Dendritic cell treated with granulocyte-macrophage colony-stimulating factor and Interleukin-4, amounts not matched to agents 40 ng/mL and 50 ng/mL, for 4 days (primary cell): Measurements from ENCODE around the gene COBL.

Experiments
- H3K27ac Mint-ChIP-seq: one replicate; pipeline ENCODE4 v1.8.0; 2022; ENCODE audit warnings: mild to moderate bottlenecking, mixed read lengths
- H3K27me3 Mint-ChIP-seq: one replicate; pipeline ENCODE4 v1.8.0; 2022; ENCODE audit warnings: mild to moderate bottlenecking, mixed read lengths
- H3K36me3 Mint-ChIP-seq: one replicate; pipeline ENCODE4 v1.8.0; 2022; ENCODE audit warnings: low read depth, mixed read lengths
- H3K4me1 Mint-ChIP-seq: one replicate; pipeline ENCODE4 v1.8.0; 2022; ENCODE audit warnings: low read depth, mixed read lengths
- H3K4me3 Mint-ChIP-seq: one replicate; pipeline ENCODE4 v1.8.0; 2022; ENCODE audit warnings: mild to moderate bottlenecking, moderate library complexity, mixed read lengths
- H3K9me3 Mint-ChIP-seq: one replicate; pipeline ENCODE4 v1.8.0; 2022; ENCODE audit warnings: mixed read lengths
- intact Hi-C: fragments of 100-400 bp; cut with micrococcal nuclease; formaldehyde crosslinking; loops from one replicate; pipeline ENCODE4 v1.15.0; 2022

The COBL gene

DNA sequence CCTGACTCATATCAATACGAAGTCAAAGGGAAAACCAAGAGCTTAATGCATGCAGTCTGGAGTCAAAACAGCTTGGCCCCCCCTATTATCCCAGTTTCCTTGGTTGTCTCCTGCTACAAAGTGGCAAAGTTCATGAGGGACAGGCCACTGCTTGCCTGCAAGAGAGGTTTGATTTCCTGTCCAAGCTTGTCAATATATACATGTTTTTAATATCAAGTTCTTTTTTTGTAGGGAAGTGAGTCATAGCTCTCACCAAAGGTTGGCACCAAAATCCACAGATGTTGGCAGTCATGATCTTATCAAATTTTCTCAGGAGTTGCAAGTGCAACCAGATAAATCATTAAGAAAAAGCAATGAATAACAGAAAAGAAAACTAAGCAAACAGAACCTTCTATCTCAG lies 176.8 kb downstream of the COBL start:
- Mint-ChIP-seq H3K27ac (no peak overlapping the region), H3K4me3 (no peak overlapping the region), H3K9me3 (no peaks in the 10 kb centered on the region), H3K36me3 (no peaks in the 10 kb centered on the region), H3K4me1 (no peaks in the 10 kb centered on the region), H3K27me3 (peaks cover 2% of the 10 kb centered on the region)
- intact Hi-C loops = no loop called here

DNA sequence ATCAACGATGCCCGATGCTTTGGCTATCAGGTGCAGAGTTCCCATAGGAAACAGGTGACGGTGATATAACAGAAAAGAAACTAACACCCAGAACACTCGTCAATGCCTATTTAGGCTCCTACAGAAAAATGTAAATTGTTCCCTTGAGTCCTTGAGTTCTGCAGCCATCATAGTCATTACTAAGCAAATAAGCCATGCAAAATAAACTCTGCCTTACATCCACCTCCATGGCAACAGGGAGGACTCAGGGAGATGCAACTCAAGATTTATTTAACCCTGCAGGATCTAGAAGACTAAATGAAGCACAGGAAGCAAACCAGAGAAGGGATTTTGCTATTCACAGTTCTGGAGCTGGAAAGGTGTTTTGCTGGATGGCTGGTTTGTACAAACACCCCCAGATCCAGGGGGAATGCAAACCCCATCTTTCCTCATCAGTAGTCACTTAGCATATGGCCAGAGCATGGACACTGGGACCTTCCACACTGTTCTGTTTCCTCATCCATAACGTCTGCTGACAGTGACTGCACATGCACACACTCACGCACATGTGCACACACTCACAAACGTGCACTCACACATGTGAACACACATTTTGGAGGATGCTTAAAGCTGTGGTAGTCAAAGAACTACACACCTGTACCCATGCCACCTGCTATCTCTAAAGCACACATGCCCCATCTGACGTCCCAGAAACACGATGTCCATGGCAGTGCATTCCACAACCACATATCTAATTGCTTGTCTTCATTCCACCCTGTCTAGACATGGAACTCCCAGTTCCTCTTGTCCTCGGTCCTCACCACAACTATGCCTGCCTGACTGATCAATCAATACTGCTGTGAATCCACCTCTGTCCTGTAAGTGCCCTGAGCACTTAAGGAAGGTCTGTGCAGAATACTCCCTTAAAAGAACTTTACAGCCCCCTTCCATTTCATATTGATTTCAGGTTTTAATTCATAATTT lies 178.2 kb downstream of the COBL start:
- no peak overlapping the region for H3K27ac Mint-ChIP-seq
- H3K9me3 Mint-ChIP-seq = no peaks in the 10 kb centered on the region
- H3K4me1 Mint-ChIP-seq = no peaks in the 10 kb centered on the region
- intact Hi-C loops = no loop called here
- H3K36me3 Mint-ChIP-seq = no peaks in the 10 kb centered on the region
- no peak overlapping the region for H3K4me3 Mint-ChIP-seq
- peaks cover 2% of the 10 kb centered on the region for H3K27me3 Mint-ChIP-seq

DNA sequence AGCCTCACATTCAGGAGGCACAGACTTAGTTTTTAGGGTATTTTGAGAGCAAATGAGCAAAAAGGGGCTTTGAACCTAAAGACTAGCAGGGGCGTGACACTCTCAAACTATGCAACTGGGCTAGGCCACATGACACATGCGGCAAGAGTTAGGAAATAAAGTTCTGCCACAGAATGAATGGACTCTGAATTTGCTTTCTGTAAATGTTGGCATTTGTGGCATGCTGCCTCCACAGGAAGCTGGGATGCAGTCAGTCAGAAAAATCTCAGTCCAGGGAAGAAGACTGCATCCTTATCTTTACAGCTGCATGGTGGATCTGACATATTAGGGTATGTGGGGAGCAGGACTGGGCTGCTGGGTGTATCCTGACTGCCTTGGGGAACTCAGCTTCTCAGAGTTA lies 181.0 kb downstream of the COBL start:
- Mint-ChIP-seq H3K27me3 (no peaks in the 10 kb centered on the region), H3K36me3 (no peaks in the 10 kb centered on the region), H3K4me1 (no peaks in the 10 kb centered on the region), H3K9me3 (peaks cover 6% of the 10 kb centered on the region), H3K4me3 (no peak overlapping the region), H3K27ac (no peak overlapping the region)
- intact Hi-C loops = no loop called here

DNA sequence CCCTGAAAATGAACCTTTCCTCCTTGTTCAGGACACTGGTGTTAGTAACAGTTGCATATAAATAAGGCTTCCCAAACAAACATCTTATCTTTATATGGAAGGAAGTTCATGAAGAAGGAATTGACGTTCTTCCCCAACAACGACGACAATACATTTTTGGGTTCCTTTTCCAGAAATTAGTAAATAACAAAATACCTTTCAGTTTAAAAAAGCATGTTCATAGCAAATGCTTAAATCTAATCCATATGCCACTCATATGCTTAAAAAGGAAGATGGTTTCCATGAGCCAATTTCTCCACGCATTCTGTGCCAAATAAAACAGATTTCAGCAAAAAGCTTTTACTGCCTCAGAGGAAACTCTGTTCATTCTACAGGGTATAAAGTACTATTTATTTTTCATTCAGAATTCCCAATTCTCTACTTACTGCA lies 182.6 kb downstream of the COBL start:
- no peaks in the 10 kb centered on the region for H3K27me3 Mint-ChIP-seq

DNA sequence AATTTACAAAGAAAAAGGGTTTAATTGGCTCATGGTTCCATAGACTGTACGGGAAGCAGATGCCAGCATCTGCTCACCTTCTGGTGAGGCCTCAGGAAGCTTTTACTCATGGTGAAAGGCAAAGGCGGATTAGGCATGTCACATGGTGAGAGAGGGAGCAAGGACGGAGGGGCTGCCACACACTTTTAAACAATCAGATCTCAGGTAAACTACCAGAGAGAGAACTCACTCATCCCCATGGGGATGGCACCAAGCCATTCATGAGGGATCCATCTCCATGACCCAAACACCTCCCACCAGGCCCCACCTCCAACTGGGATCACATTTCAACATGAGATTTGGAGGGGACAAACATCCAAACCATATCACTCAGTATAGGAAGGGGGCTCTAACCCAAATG lies 183.9 kb downstream of the COBL start:
- H3K4me1 Mint-ChIP-seq = no peaks in the 10 kb centered on the region
- H3K36me3 Mint-ChIP-seq = no peaks in the 10 kb centered on the region
- no peaks in the 10 kb centered on the region for H3K27me3 Mint-ChIP-seq
- no peak overlapping the region for H3K27ac Mint-ChIP-seq
- H3K4me3 Mint-ChIP-seq = no peak overlapping the region
- peaks cover 6% of the 10 kb centered on the region for H3K9me3 Mint-ChIP-seq
- intact Hi-C loops = no loop called here

More for the DNA sequence above, 182.6 kb downstream of the COBL start:
- Mint-ChIP-seq H3K4me3 (no peak overlapping the region), H3K4me1 (no peaks in the 10 kb centered on the region), H3K9me3 (peaks cover 6% of the 10 kb centered on the region), H3K27ac (no peak overlapping the region), H3K36me3 (no peaks in the 10 kb centered on the region)
- intact Hi-C loops = no loop called here

DNA sequence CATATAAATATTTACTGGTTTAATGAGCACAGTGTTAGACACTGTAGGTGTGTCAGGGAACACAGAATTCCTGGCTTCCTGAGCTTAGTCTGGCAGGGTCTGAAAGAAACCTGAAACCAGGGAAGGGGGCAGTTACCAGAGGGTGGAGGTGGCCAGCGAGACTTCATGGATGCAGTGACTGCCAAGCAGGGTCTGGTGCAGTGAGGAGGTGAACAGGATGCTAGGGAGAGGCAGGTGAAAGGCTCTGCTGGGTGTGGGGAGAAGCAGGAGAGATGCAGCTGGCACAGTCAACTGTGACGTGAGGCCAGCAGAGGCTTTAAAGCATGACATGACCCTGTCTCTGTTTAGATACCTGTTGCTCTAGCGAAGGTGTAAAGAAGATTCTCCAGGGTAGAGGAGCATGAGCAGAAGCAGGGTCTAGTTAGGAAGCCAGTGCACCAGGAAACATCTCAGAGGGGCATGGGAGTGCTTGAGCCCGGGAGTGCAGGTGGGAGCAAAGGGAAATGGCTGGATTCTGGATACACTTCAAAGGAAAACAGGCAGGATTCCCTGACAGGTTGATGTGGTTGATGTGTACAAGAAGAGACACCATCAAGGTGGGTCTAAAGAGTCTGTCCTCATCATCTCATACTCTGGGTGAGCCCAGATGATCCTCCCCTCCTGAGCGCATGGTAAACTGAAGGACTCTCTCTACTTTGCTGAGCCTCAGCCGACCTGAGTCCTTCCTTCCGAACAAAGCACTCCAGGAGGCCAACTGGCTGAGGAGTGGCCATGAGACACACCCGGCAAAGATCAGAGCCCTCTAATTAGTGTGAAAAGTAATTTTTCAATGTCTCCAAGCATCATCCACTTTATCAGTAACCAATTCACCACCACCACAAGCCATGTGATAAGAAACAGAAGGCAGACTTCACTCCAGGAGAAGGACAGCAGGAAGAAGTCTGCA lies 186.8 kb downstream of the COBL start:
- H3K27me3 Mint-ChIP-seq = no peaks in the 10 kb centered on the region
- H3K36me3 Mint-ChIP-seq = no peaks in the 10 kb centered on the region
- H3K27ac Mint-ChIP-seq = no peak overlapping the region
- intact Hi-C loops = no loop called here
- no peaks in the 10 kb centered on the region for H3K4me1 Mint-ChIP-seq
- H3K4me3 Mint-ChIP-seq = no peak overlapping the region
- H3K9me3 Mint-ChIP-seq = peaks cover 6% of the 10 kb centered on the region

DNA sequence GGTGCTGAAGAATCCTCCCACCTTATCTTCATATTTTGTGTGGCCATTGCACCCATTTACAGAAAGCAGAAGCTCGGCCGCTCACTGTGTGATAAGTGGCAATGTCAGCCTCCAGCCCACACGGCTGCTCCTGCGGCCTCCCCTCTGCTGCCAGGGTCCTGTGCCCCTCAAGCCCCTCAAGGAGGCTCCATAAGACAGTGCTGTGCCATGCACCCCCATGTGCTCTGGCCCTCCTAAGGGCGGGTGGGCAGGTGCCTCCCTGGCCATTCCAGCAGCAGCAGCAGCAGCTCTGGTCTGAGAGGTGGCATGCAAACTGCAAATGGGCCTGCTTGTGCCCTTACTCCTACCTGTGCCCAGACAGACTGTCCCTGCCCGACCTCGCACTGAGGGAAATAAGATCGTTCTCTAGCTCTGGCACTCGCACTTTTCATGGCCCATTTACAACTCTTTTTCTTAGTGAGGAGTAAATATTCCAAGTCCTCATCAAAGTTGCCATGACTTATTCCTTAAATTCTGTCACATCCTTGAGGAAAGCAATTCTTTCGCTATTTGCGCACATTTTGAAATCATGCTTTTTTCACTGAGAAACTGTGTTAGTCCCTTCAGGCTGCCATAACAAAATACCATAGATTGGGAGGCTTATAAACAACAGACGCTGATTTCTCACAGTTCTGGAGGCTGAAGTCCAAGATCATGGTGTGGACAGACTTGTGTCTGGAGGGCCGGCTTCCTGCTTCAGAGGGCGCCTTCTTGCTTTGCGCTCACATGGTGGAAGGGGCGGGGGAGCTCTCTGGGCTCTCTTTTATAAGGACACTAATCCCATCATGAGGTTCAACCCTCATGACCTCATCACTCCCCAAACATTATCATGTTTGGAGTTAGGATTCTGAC lies 187.8 kb downstream of the COBL start:
- H3K27me3 Mint-ChIP-seq = no peaks in the 10 kb centered on the region
- intact Hi-C loops = no loop called here
- H3K4me1 Mint-ChIP-seq = no peaks in the 10 kb centered on the region

DNA sequence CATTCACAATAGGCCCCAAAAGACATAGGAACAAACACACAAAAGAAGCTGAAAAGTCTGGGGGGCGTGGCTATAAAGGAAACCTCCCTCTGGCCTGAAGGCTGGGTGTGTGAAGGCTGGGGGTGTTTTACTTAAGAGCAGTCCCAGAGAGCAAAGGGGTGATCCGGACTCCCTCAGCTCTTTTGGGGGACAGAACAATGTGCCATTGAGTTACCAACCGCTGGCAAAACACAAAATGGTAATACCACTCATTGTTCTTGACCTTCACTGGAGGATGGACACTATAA lies 189.0 kb downstream of the COBL start:
- Mint-ChIP-seq H3K27ac (no peak overlapping the region), H3K9me3 (peaks cover 5% of the 10 kb centered on the region), H3K27me3 (no peaks in the 10 kb centered on the region), H3K36me3 (no peaks in the 10 kb centered on the region), H3K4me3 (no peak overlapping the region), H3K4me1 (no peaks in the 10 kb centered on the region)
- intact Hi-C loops = no loop called here

More for the DNA sequence above, 187.8 kb downstream of the COBL start:
- Mint-ChIP-seq H3K27ac (no peak overlapping the region), H3K4me3 (no peak overlapping the region), H3K36me3 (no peaks in the 10 kb centered on the region), H3K9me3 (peaks cover 6% of the 10 kb centered on the region)

DNA sequence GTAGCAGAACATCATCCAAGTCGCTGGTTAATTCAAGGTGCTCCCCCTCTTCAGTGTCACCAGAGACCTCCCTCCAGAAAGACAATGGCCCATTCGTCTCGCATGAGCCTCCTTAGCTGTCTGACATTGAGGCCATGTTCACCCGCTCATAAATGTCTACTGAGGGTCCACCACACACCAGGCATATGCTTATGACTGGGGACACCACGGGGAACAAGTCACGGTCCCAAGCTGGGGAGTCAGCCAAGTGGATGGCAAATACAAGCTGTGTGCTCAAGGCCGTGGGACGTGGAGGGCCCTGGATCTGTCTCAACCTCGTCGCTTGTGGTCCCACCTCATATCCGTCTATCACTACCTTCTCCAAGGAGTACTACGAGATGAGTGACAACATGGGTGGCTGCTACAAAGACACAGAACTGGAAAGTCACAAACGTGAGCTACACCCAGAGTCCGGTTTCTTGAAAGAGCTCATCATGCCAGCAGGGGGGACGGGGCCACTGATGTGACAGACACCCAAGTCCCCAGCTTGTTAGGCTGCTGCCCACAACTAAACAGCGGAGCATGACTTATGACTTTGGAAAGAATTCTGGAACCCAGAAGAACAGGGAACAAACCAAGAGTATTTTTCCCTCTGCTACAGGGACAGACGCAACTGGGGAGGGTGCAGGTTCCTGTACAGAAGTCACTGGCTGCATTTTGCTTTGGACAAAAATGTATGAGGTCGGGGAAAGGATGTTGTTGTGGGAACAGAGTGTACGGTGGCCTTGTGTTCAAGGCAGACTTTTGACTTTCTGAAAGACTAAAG lies 189.6 kb downstream of the COBL start:
- Mint-ChIP-seq H3K9me3 (no peaks in the 10 kb centered on the region), H3K27ac (no peak overlapping the region), H3K36me3 (no peaks in the 10 kb centered on the region), H3K4me3 (no peak overlapping the region), H3K27me3 (no peaks in the 10 kb centered on the region), H3K4me1 (peaks cover 3% of the 10 kb centered on the region)
- intact Hi-C loops = no loop called here

DNA sequence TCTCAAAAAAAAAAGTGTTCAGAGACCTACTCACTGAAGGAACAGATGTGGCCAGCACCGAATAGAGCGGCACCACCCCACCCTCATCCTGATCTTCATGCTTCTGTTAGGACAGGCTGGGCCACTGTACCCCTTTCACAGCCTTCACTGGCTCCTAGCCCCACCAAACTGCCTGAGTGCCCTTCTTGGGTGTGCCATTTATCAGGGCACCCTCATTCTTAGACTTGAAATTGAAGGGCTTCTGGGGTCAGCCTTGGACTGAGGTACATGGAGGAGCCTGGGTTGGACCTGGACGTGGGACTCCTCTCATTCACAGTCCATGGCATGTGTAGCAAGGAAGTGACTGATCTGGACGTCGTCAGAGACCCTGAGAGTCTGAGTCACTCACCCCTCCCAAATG lies 190.3 kb downstream of the COBL start:
- Mint-ChIP-seq H3K9me3 (no peaks in the 10 kb centered on the region), H3K36me3 (no peaks in the 10 kb centered on the region), H3K4me1 (peaks cover 6% of the 10 kb centered on the region), H3K27me3 (no peaks in the 10 kb centered on the region), H3K4me3 (no peak overlapping the region), H3K27ac (no peak overlapping the region)
- intact Hi-C loops = no loop called here

DNA sequence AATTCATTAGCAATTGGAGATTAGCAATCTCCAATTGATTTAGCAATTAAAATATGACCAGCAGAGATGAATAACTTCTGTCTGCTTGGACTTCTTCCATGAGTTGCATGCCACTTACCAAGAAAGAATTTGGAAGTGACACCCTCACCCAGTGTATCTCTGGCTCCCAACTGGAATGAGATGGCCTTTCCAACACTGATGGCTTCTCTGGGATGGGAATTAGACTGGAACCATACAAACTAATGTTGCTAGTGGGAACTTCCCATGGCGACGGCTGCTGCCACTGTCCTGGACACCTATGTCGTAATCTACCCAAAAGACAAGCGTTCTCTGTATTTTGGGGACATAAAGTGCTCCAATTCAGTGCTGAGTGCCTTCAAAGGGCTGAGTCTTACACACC lies 192.3 kb downstream of the COBL start:
- H3K27me3 Mint-ChIP-seq = no peaks in the 10 kb centered on the region
- H3K4me1 Mint-ChIP-seq = peaks cover 6% of the 10 kb centered on the region
- no peak overlapping the region for H3K4me3 Mint-ChIP-seq
- no peaks in the 10 kb centered on the region for H3K36me3 Mint-ChIP-seq
- no peaks in the 10 kb centered on the region for H3K9me3 Mint-ChIP-seq
- intact Hi-C loops = no loop called here
- H3K27ac Mint-ChIP-seq = no peak overlapping the region

DNA sequence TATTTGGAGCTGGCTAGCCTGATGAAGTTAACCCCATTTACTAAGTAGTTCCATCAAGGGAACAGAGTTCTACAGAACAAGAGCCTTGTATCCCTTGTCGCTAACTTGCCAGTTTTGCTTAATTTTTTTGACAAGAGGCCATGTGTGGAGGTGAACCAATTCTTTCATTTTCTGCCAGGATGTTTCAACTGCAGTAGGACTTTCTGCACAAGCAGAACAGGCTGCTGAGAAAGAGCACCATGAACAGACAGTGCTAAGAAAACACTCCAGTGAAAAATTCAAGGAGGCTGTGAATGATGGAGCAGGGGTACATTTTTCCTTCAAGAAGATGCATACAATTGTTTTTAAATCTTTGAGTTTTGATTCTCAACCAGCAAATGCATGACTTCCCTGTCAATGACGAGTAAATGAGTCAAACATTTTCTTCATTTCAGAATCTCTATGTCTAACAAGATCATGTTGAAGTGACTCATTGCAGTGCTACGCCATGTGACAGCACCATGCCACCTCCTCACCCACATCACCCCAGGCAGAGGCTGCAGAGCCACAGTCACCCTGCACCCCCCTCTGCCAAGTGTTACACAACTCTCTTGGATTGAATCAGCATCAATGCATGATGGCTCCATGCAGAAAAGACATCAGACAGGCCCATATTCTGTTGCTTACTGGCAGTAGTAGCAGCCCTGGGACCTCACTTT lies 193.1 kb downstream of the COBL start:
- Mint-ChIP-seq H3K9me3 (no peaks in the 10 kb centered on the region), H3K4me1 (peaks cover 6% of the 10 kb centered on the region), H3K4me3 (no peak overlapping the region), H3K36me3 (no peaks in the 10 kb centered on the region), H3K27me3 (no peaks in the 10 kb centered on the region), H3K27ac (no peak overlapping the region)
- intact Hi-C loops = no loop called here
